HG03520 (cell line): ENCODE data around the gene TLL2.

ENCODE experiments used
- ATAC-seq: cut with Tn5 transposase; IDR thresholded peaks from one replicate; pipeline ENCODE4 v1.9.1; 2021; ENCODE audit warnings: mild to moderate bottlenecking, moderate library complexity; ENCODE audit not compliant: unreplicated experiment

The TLL2 gene

GRCh38 chr10:96334616-96335526, 178.9 kb downstream of the TLL2 start:
- no peak for ATAC-seq

GRCh38 chr10:96333101-96333500, 180.6 kb downstream of the TLL2 start:
- ATAC-seq: no peak

GRCh38 chr10:96327462-96327861, 186.3 kb downstream of the TLL2 start:
- ATAC-seq: no peak

- peak; percentile 96 for ATAC-seq
Measured at GRCh38 chr10:96325719-96326373, 187.9 kb downstream of the TLL2 start.

- ATAC-seq: no peak
Measured at GRCh38 chr10:96324447-96324846, 189.3 kb downstream of the TLL2 start.

- no peak for ATAC-seq
Measured at GRCh38 chr10:96322275-96322674, 191.5 kb downstream of the TLL2 start.

- no peak for ATAC-seq
Measured at GRCh38 chr10:96321822-96322221, 191.9 kb downstream of the TLL2 start.

GRCh38 chr10:96319754-96320474, 193.8 kb downstream of the TLL2 start:
- ATAC-seq: no peak

- ATAC-seq: no peak
Measured at GRCh38 chr10:96317067-96317833, 196.5 kb downstream of the TLL2 start.
